WTC11 (cell line): ENCODE measurements around the gene VAMP3. TPM values are rescaled to one million over a fixed set of nuclear protein-coding genes. Genes with fewer than 3 reads are reported as not detected.

Experiments used
- ATAC-seq: fragments of 200-7000 bp; cut with Tn5 transposase; 2 replicates; pipeline ENCODE4 v1.10.0; 2021; ENCODE audit warnings: mild to moderate bottlenecking, moderate library complexity
- Bru-seq: library from RNA; stranded (reverse); fragments of 400-500 nt; gene quantifications from one replicate; lab custom pipeline; 2021; lab: Mats Ljungman, UMichigan
- CTCF ChIA-PET: fragments of 300-600 bp; sonication (Branson Sonifier 250); formaldehyde crosslinking; loops from one replicate; lab custom pipeline; 2021; ENCODE audit warnings: antibody characterized with exemption; lab: Charles Lee
- POLR2A ChIA-PET: fragments of 350-600 bp; sonication (Branson Sonifier 250); formaldehyde crosslinking; loops from one replicate; lab custom pipeline; 2021; ENCODE audit warnings: antibody characterized with exemption; lab: Charles Lee
- DNase-seq: peaks from one replicate; pipeline ENCODE4 v3.0.0; 2021; ENCODE audit warnings: low spot score
- H3K27ac Mint-ChIP-seq: 2 replicates; pipeline ENCODE4 v1.8.0; 2021; ENCODE audit warnings: mixed read lengths
- H3K27me3 Mint-ChIP-seq: 2 replicates; pipeline ENCODE4 v1.8.0; 2021; ENCODE audit warnings: low read depth, mild to moderate bottlenecking, moderate library complexity, mixed read lengths
- H3K36me3 Mint-ChIP-seq: 2 replicates; pipeline ENCODE4 v1.8.0; 2021; ENCODE audit warnings: mixed read lengths
- H3K4me1 Mint-ChIP-seq: 2 replicates; pipeline ENCODE4 v1.8.0; 2022; ENCODE audit warnings: mixed read lengths
- H3K4me3 Mint-ChIP-seq: 2 replicates; pipeline ENCODE4 v1.8.0; 2021; ENCODE audit warnings: mild to moderate bottlenecking, moderate library complexity, mixed read lengths
- H3K9me3 Mint-ChIP-seq: 2 replicates; pipeline ENCODE4 v1.8.0; 2021; ENCODE audit warnings: mixed read lengths
- CREM ChIP-seq: sonication (generic); formaldehyde crosslinking; IDR thresholded peaks from 2 replicates; pipeline ENCODE4 v1.8.1; 2022; ENCODE audit warnings: mild to moderate bottlenecking, missing genetic modification reagents, moderate library complexity
- EMX1 ChIP-seq: fragments of 250-450 bp; sonication (Bioruptor Pico); IDR thresholded peaks from 2 replicates; pipeline ENCODE4 v1.8.0; 2021; ENCODE audit warnings: mild to moderate bottlenecking
- SP1 ChIP-seq: sonication (generic); formaldehyde crosslinking; conservative IDR thresholded peaks from 2 replicates; pipeline ENCODE4 v1.8.1; 2022; ENCODE audit warnings: missing genetic modification reagents
- ZNF219 ChIP-seq: sonication (generic); formaldehyde crosslinking; IDR thresholded peaks from 2 replicates; pipeline ENCODE4 v1.8.0; 2023; ENCODE audit warnings: missing genetic modification reagents, mild to moderate bottlenecking, borderline replicate concordance
- ZNF232 ChIP-seq: sonication (generic); formaldehyde crosslinking; IDR thresholded peaks from 2 replicates; pipeline ENCODE4 v1.8.0; 2022; ENCODE audit warnings: mild to moderate bottlenecking, missing genetic modification reagents
- long read RNA-seq, 3 experiments: library from RNA in 1 of 3; library from capped mRNA in 1 of 3; library from polyadenylated mRNA in 1 of 3; unstranded in 2 of 3; stranded (forward) in 1 of 3; transcript quantifications; one replicate each; pipeline ENCODE4 v2.0.0, GENCODE V29; 2021
- total RNA-seq: library from RNA; stranded (reverse); gene quantifications from 3 replicates; pipeline ENCODE4 v1.2.3, GENCODE V29; 2021
- TF ChIP-seq, protein P1 (sequence below): fragments of 250-450 bp; sonication (Bioruptor Pico); IDR thresholded peaks from 2 replicates; pipeline ENCODE4 v1.9.0; 2021; ENCODE audit warnings: mild to moderate bottlenecking, borderline replicate concordance
- TF ChIP-seq, protein P2 (sequence below): sonication (generic); formaldehyde crosslinking; IDR thresholded peaks from 2 replicates; pipeline ENCODE4 v1.8.1; 2023; ENCODE audit warnings: mild to moderate bottlenecking, moderate library complexity, missing genetic modification reagents
- TF ChIP-seq, protein P3 (sequence below): sonication (generic); formaldehyde crosslinking; IDR thresholded peaks from 2 replicates; pipeline ENCODE4 v1.8.1; 2022; ENCODE audit warnings: mild to moderate bottlenecking, moderate library complexity, missing genetic modification reagents
- TF ChIP-seq, protein P4 (sequence below): sonication (generic); formaldehyde crosslinking; IDR thresholded peaks from 2 replicates; pipeline ENCODE4 v1.8.0; 2023; ENCODE audit warnings: missing genetic modification reagents
- TF ChIP-seq, protein P5 (sequence below): sonication (generic); formaldehyde crosslinking; conservative IDR thresholded peaks from 2 replicates; pipeline ENCODE4 v1.8.1; 2023; ENCODE audit warnings: mild to moderate bottlenecking, low read depth, missing genetic modification reagents, moderate library complexity
- TF ChIP-seq, protein P6 (sequence below): sonication (generic); formaldehyde crosslinking; IDR thresholded peaks from 2 replicates; pipeline ENCODE4 v1.8.0; 2022; ENCODE audit warnings: mild to moderate bottlenecking, missing genetic modification reagents
- TF ChIP-seq, protein P7 (sequence below): fragments of 250-450 bp; sonication (Bioruptor Pico); IDR thresholded peaks from 2 replicates; pipeline ENCODE4 v2.1.2; 2022; ENCODE audit warnings: mild to moderate bottlenecking, moderate library complexity

The VAMP3 gene, protein sequence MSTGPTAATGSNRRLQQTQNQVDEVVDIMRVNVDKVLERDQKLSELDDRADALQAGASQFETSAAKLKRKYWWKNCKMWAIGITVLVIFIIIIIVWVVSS
- total RNA-seq (34.7 to 50.2 TPM (median 40.2 TPM) in 3 replicates), Bru-seq, nascent RNA (percentile 92 among the genes with signal in this experiment)
- long read RNA-seq, experiment 1, transcript VAMP3-201 (5 exons, 2,205 nt), result major isoform, 64 of 84 reads
- long read RNA-seq, experiment 1, transcript VAMP3-202 (5 exons, 954 nt), result minor isoform, 6 of 84 reads
- long read RNA-seq, experiment 1, partial matches to known transcripts, result 6 of 84 reads
- long read RNA-seq, experiment 1, other reads (novel, unspliced or antisense), result 8 of 84 reads
- long read RNA-seq, experiment 2, transcript VAMP3-201 (5 exons, 2,205 nt), result major isoform, 36 of 69 reads
- long read RNA-seq, experiment 2, partial matches to known transcripts, result 28 of 69 reads
- long read RNA-seq, experiment 2, other reads (novel, unspliced or antisense), result 4 of 69 reads
- long read RNA-seq, experiment 3, transcript VAMP3-201 (5 exons, 2,205 nt), result major isoform, 59 of 63 reads
- long read RNA-seq, experiment 3, partial matches to known transcripts, result 2 of 63 reads
- long read RNA-seq, experiment 3, other reads (novel, unspliced or antisense), result 2 of 63 reads

DNA sequence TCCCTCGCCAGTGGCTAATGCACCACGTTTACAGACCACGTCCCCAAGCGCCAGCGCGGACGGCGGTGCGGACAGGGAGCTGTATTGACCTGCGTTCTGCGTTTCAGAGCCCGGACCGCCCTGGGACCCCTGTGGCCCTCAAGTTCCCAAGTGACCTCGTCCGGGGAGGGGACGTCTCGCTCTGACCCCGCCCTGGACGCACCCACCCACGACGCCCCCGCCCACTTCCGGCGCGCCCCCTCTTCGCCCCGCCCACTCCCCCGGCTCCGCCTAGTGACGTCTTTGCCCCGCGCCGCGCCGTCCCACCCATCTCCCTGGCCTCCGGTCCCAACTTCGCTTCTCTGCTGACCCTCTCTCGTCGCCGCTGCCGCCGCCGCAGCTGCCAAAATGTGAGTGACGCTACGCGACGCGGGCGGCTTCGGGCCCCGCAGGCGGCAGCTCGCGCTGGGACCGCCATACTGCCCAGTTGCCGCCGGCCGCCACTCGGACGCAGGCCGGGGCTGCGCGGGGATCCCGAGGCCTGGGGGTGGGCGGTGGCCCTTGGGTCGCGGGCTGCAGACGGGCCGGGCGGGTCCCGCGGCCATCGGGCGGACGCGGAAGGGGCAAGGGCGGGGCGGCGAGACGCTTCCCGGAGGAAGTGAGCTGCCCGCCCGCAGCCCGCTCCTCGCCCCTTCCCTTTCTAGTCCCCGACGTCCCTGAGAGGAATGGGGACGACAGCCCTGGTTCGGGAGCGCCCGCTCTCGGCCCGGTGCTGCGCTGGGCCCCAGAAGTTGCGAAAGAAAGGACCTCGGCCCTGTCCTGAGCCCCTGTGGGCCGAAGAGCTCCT lies at the start of gene VAMP3:
VAMP3 (plus strand) TSS at position 300 of the 826 bp plus-strand sequence; CDS start at position 388, 88 bp downstream.
- ChIA-PET POLR2A (interaction anchor here (0.9 to 1.6 kb wide), 3 partner anchors 11 to 102 kb away, joined by 3 to 7 read pairs (median 3); partner anchors contain the start of gene PER3), CTCF (interaction anchor here (0.6 to 2.9 kb wide), 5 partner anchors 16 to 808 kb away, joined by 4 to 24 read pairs (median 10); no protein-coding TSS in a partner anchor)
- Mint-ChIP-seq H3K4me1 (peaks cover 15% of the 10 kb centered on the region), H3K36me3 (peaks cover 17% of the 10 kb centered on the region), H3K27me3 (no peaks in the 10 kb centered on the region), H3K9me3 (no peaks in the 10 kb centered on the region)
- peak; percentile 95 for ATAC-seq
- TF ChIP-seq, protein P1, sequence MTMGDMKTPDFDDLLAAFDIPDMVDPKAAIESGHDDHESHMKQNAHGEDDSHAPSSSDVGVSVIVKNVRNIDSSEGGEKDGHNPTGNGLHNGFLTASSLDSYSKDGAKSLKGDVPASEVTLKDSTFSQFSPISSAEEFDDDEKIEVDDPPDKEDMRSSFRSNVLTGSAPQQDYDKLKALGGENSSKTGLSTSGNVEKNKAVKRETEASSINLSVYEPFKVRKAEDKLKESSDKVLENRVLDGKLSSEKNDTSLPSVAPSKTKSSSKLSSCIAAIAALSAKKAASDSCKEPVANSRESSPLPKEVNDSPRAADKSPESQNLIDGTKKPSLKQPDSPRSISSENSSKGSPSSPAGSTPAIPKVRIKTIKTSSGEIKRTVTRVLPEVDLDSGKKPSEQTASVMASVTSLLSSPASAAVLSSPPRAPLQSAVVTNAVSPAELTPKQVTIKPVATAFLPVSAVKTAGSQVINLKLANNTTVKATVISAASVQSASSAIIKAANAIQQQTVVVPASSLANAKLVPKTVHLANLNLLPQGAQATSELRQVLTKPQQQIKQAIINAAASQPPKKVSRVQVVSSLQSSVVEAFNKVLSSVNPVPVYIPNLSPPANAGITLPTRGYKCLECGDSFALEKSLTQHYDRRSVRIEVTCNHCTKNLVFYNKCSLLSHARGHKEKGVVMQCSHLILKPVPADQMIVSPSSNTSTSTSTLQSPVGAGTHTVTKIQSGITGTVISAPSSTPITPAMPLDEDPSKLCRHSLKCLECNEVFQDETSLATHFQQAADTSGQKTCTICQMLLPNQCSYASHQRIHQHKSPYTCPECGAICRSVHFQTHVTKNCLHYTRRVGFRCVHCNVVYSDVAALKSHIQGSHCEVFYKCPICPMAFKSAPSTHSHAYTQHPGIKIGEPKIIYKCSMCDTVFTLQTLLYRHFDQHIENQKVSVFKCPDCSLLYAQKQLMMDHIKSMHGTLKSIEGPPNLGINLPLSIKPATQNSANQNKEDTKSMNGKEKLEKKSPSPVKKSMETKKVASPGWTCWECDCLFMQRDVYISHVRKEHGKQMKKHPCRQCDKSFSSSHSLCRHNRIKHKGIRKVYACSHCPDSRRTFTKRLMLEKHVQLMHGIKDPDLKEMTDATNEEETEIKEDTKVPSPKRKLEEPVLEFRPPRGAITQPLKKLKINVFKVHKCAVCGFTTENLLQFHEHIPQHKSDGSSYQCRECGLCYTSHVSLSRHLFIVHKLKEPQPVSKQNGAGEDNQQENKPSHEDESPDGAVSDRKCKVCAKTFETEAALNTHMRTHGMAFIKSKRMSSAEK, result no peak
- TF ChIP-seq ZNF219 (CRISPR knock-in tag) (0 out of 2 replicates have a peak, but pooled peaks have one; percentile 77), CREM (CRISPR knock-in tag) (peak; percentile 93), ZNF232 (0 out of 2 replicates have a peak, but pooled peaks have one; percentile 48), EMX1 (no peak), SP1 (CRISPR knock-in tag) (peak; percentile 98)
- TF ChIP-seq, protein P2, sequence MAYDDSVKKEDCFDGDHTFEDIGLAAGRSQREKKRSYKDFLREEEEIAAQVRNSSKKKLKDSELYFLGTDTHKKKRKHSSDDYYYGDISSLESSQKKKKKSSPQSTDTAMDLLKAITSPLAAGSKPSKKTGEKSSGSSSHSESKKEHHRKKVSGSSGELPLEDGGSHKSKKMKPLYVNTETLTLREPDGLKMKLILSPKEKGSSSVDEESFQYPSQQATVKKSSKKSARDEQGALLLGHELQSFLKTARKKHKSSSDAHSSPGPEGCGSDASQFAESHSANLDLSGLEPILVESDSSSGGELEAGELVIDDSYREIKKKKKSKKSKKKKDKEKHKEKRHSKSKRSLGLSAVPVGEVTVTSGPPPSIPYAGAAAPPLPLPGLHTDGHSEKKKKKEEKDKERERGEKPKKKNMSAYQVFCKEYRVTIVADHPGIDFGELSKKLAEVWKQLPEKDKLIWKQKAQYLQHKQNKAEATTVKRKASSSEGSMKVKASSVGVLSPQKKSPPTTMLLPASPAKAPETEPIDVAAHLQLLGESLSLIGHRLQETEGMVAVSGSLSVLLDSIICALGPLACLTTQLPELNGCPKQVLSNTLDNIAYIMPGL, result peak; percentile 68; the same call in 1 of the 2 replicates
- TF ChIP-seq, protein P3, sequence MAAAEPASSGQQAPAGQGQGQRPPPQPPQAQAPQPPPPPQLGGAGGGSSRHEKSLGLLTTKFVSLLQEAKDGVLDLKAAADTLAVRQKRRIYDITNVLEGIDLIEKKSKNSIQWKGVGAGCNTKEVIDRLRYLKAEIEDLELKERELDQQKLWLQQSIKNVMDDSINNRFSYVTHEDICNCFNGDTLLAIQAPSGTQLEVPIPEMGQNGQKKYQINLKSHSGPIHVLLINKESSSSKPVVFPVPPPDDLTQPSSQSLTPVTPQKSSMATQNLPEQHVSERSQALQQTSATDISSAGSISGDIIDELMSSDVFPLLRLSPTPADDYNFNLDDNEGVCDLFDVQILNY (CRISPR knock-in tag), result peak; percentile 49; the same call in 1 of the 2 replicates
- TF ChIP-seq, protein P4, sequence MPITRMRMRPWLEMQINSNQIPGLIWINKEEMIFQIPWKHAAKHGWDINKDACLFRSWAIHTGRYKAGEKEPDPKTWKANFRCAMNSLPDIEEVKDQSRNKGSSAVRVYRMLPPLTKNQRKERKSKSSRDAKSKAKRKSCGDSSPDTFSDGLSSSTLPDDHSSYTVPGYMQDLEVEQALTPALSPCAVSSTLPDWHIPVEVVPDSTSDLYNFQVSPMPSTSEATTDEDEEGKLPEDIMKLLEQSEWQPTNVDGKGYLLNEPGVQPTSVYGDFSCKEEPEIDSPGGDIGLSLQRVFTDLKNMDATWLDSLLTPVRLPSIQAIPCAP (CRISPR knock-in tag), result no peak
- TF ChIP-seq, protein P5, sequence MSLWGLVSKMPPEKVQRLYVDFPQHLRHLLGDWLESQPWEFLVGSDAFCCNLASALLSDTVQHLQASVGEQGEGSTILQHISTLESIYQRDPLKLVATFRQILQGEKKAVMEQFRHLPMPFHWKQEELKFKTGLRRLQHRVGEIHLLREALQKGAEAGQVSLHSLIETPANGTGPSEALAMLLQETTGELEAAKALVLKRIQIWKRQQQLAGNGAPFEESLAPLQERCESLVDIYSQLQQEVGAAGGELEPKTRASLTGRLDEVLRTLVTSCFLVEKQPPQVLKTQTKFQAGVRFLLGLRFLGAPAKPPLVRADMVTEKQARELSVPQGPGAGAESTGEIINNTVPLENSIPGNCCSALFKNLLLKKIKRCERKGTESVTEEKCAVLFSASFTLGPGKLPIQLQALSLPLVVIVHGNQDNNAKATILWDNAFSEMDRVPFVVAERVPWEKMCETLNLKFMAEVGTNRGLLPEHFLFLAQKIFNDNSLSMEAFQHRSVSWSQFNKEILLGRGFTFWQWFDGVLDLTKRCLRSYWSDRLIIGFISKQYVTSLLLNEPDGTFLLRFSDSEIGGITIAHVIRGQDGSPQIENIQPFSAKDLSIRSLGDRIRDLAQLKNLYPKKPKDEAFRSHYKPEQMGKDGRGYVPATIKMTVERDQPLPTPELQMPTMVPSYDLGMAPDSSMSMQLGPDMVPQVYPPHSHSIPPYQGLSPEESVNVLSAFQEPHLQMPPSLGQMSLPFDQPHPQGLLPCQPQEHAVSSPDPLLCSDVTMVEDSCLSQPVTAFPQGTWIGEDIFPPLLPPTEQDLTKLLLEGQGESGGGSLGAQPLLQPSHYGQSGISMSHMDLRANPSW, result no peak
- TF ChIP-seq, protein P6, sequence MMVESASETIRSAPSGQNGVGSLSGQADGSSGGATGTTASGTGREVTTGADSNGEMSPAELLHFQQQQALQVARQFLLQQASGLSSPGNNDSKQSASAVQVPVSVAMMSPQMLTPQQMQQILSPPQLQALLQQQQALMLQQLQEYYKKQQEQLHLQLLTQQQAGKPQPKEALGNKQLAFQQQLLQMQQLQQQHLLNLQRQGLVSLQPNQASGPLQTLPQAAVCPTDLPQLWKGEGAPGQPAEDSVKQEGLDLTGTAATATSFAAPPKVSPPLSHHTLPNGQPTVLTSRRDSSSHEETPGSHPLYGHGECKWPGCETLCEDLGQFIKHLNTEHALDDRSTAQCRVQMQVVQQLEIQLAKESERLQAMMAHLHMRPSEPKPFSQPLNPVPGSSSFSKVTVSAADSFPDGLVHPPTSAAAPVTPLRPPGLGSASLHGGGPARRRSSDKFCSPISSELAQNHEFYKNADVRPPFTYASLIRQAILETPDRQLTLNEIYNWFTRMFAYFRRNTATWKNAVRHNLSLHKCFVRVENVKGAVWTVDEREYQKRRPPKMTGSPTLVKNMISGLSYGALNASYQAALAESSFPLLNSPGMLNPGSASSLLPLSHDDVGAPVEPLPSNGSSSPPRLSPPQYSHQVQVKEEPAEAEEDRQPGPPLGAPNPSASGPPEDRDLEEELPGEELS, result 0 out of 2 replicates have a peak, but pooled peaks have one; percentile 25
- TF ChIP-seq, protein P7, sequence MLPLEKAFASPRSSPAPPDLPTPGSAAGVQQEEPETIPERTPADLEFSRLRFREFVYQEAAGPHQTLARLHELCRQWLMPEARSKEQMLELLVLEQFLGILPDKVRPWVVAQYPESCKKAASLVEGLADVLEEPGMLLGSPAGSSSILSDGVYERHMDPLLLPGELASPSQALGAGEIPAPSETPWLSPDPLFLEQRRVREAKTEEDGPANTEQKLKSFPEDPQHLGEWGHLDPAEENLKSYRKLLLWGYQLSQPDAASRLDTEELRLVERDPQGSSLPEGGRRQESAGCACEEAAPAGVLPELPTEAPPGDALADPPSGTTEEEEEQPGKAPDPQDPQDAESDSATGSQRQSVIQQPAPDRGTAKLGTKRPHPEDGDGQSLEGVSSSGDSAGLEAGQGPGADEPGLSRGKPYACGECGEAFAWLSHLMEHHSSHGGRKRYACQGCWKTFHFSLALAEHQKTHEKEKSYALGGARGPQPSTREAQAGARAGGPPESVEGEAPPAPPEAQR (CRISPR knock-in tag), result no peak
- TF ChIP-seq, all 79 proteins: peak for 7
- H3K4me3 Mint-ChIP-seq, result peak within 1 kb of the TSS; percentile 86
- peak within 1 kb of the TSS; percentile 79 for H3K27ac Mint-ChIP-seq
- DNase-seq, result peak; percentile 88
